ENCODE measurements around the gene RSL24D1.

Gene RSL24D1

GRCh38 chr15:55226127-55226526 lies 29.4 kb upstream of the RSL24D1 start:
- no peak for TF ChIP-seq USF1 (IDR thresholded peaks at IDR 0.05)
- TF ChIP-seq FOXM1 (IDR thresholded peaks at IDR 0.05; ENCODE audit: borderline replicate concordance, low read depth) = no peak
- TF ChIP-seq REST (IDR thresholded peaks at IDR 0.05; ENCODE audit: low read depth) = no peak
- TF ChIP-seq CEBPB (IDR thresholded peaks at IDR 0.05) = no peak
- TF ChIP-seq YY1 (IDR thresholded peaks at IDR 0.05; ENCODE audit: low read depth) = no peak
- no peak for TF ChIP-seq TEAD4 (IDR thresholded peaks at IDR 0.05)
- TF ChIP-seq NFIC (IDR thresholded peaks at IDR 0.05) = no peak

- TF ChIP-seq YY1 (IDR thresholded peaks at IDR 0.05; ENCODE audit: low read depth) = no peak
- TF ChIP-seq CEBPB (IDR thresholded peaks at IDR 0.05) = no peak
- TF ChIP-seq MAX (IDR thresholded peaks at IDR 0.05) = no peak
- TF ChIP-seq RAD21 (IDR thresholded peaks at IDR 0.05; ENCODE audit: low read depth) = no peak
- TF ChIP-seq TEAD4 (IDR thresholded peaks at IDR 0.05) = no peak
- no peak for TF ChIP-seq EP300 (IDR thresholded peaks at IDR 0.05; ENCODE audit: borderline replicate concordance)
- TF ChIP-seq REST (IDR thresholded peaks at IDR 0.05; ENCODE audit: low read depth) = no peak
- no peak for TF ChIP-seq CREB1 (IDR thresholded peaks at IDR 0.05; ENCODE audit: low read depth)
- TF ChIP-seq TAF1 (IDR thresholded peaks at IDR 0.05; ENCODE audit: low read depth) = no peak
- TF ChIP-seq EGR1 (IDR thresholded peaks at IDR 0.05) = no peak
- TF ChIP-seq USF1 (IDR thresholded peaks at IDR 0.05) = no peak
- TF ChIP-seq ZBTB7A (IDR thresholded peaks at IDR 0.05; ENCODE audit: low read depth) = no peak
- TF ChIP-seq FOXM1 (IDR thresholded peaks at IDR 0.05; ENCODE audit: borderline replicate concordance, low read depth) = no peak
- no peak for TF ChIP-seq TCF12 (IDR thresholded peaks at IDR 0.05; ENCODE audit: low read depth)
- TF ChIP-seq NFIC (IDR thresholded peaks at IDR 0.05) = no peak
Observed at GRCh38 chr15:55224892-55225291, 28.2 kb upstream of the RSL24D1 start.

GRCh38 chr15:55222588-55222987 lies 25.8 kb upstream of the RSL24D1 start:
- TF ChIP-seq FOXM1 (IDR thresholded peaks at IDR 0.05; ENCODE audit: borderline replicate concordance, low read depth) = no peak
- no peak for TF ChIP-seq REST (IDR thresholded peaks at IDR 0.05; ENCODE audit: low read depth)
- no peak for TF ChIP-seq TCF12 (IDR thresholded peaks at IDR 0.05; ENCODE audit: low read depth)
- no peak for TF ChIP-seq TEAD4 (IDR thresholded peaks at IDR 0.05)
- no peak for TF ChIP-seq TAF1 (IDR thresholded peaks at IDR 0.05; ENCODE audit: low read depth)

GRCh38 chr15:55221090-55222011 lies 24.6 kb upstream of the RSL24D1 start:
- TF ChIP-seq YY1 (IDR thresholded peaks at IDR 0.05; ENCODE audit: low read depth) (no peak), CEBPB (IDR thresholded peaks at IDR 0.05) (peak; percentile 87)

- TF ChIP-seq YY1 (IDR thresholded peaks at IDR 0.05; ENCODE audit: low read depth) (no peak), CEBPB (IDR thresholded peaks at IDR 0.05) (no peak), USF1 (IDR thresholded peaks at IDR 0.05) (no peak), REST (IDR thresholded peaks at IDR 0.05; ENCODE audit: low read depth) (no peak), ZBTB7A (IDR thresholded peaks at IDR 0.05; ENCODE audit: low read depth) (no peak), NFIC (IDR thresholded peaks at IDR 0.05) (no peak), TAF1 (IDR thresholded peaks at IDR 0.05; ENCODE audit: low read depth) (no peak)
Observed at GRCh38 chr15:55220606-55221005, 23.9 kb upstream of the RSL24D1 start.

All from Ishikawa (cell line).